ENCODE results near the gene LDLRAD2. TPM values are rescaled to one million over a fixed set of nuclear protein-coding genes. Genes with fewer than 3 reads are reported as not detected.

The LDLRAD2 gene
- total and polyA plus RNA-seq, 2 of the 8 experiments (the other 6 are each of a cell fraction or from before 2014, with no cell fraction given), result 0.48 to 0.74 TPM

DNA sequence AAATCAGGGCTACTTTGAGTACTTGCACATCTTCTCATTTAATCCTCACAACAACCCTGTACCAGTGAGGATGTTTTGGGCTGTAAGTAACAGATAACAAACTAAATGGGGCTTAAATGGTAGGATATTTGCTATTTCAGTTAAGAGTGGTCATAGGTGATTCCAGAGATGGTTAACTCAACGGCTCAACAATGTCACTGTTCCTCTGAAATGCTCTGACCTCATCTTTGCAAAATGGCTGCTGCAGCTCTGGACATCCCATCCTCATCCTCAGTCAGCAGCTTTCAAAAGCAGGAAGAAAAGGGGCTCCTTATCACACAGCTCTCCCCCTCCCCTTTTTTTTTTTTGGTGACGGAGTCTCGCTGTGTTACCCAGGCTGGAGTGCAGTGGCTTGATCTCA is 1.5 kb downstream of the LDLRAD2 start (continued):
- TF ChIP-seq SAP30 (IDR thresholded peaks at IDR 0.05; ENCODE audit: insufficient read depth, insufficient replicate concordance, low read length), result no peak
- TF ChIP-seq HDAC6 (IDR thresholded peaks at IDR 0.05; ENCODE audit: low read depth, low read length), result no peak
- no peak for TF ChIP-seq CHD2 (IDR thresholded peaks at IDR 0.05; ENCODE audit: low read length)
- no peak for TF ChIP-seq TBP (IDR thresholded peaks at IDR 0.05; ENCODE audit: low read depth, low read length)
- no peak for TF ChIP-seq KDM5A (IDR thresholded peaks at IDR 0.05; ENCODE audit: low read length)
- no peak for TF ChIP-seq BACH1 (IDR thresholded peaks at IDR 0.05; ENCODE audit: low read length)
- no peak for TF ChIP-seq ASH2L (IDR thresholded peaks at IDR 0.05; ENCODE audit: low read length)

Measured in H1 (cell line).